GM10266 (cell line): Measurements from ENCODE around the gene SARM1.

Experiments
- DNase-seq: peaks from one replicate; pipeline ENCODE4 v3.0.0; 2012; ENCODE audit errors: extremely low spot score
- CTCF ChIP-seq: IDR thresholded peaks from 2 replicates; pipeline ENCODE4 v1.5.1; 2012; ENCODE audit warnings: mild to moderate bottlenecking, low read depth; ENCODE audit not compliant: control insufficient read depth, insufficient read depth; ENCODE audit errors: missing control alignments

The SARM1 gene

GRCh38 chr17:28388106-28388505 is 16.6 kb downstream of the SARM1 start:
- no peak for DNase-seq
- no peak for TF ChIP-seq CTCF

GRCh38 chr17:28390141-28390540 is 18.6 kb downstream of the SARM1 start:
- no peak for DNase-seq
- no peak for TF ChIP-seq CTCF

- TF ChIP-seq CTCF, result no peak
- DNase-seq, result no peak
Observed at GRCh38 chr17:28390563-28390962, 19.1 kb downstream of the SARM1 start.

GRCh38 chr17:28390984-28391383 is 19.5 kb downstream of the SARM1 start:
- no peak for TF ChIP-seq CTCF
- DNase-seq, result no peak

- TF ChIP-seq CTCF, result no peak
- no peak for DNase-seq
Observed at GRCh38 chr17:28391401-28391800, 19.9 kb downstream of the SARM1 start.

- no peak for TF ChIP-seq CTCF
- no peak for DNase-seq
Observed at GRCh38 chr17:28392491-28392890, 21.0 kb downstream of the SARM1 start.

- no peak for DNase-seq
- no peak for TF ChIP-seq CTCF
Observed at GRCh38 chr17:28394337-28395116, 23.0 kb downstream of the SARM1 start.
